OCI-LY3 (cell line): ENCODE data around the gene RETREG1.

ENCODE experiments used
- H2AFZ ChIP-seq: fragments of 200-600, 300-600 bp; shearing (Covaris generic); 2 replicates; pipeline ENCODE4 v1.6.0; 2014; ENCODE audit warnings: antibody characterized with exemption, low read depth, low read length
- H3K27ac ChIP-seq: fragments of 200-600, 300-600 bp; sonication (generic); 2 replicates; pipeline ENCODE4 v1.5.1; 2014; ENCODE audit warnings: mild to moderate bottlenecking, low read length, moderate library complexity, mixed read lengths
- H3K27me3 ChIP-seq: fragments of 200-600, 300-600 bp; sonication (generic); 2 replicates; pipeline ENCODE4 v1.6.1; 2014; ENCODE audit warnings: low read depth, low read length, mixed read lengths
- H3K36me3 ChIP-seq: fragments of 200-600, 300-600 bp; sonication (generic); replicated peaks from 2 replicates; pipeline ENCODE3; 2014; ENCODE audit warnings: low read depth, low read length, mixed read lengths
- H3K4me1 ChIP-seq: fragments of 300-600, 200-600 bp; sonication (generic); 2 replicates; pipeline ENCODE4 v1.6.1; 2014; ENCODE audit warnings: low read length, mixed read lengths
- H3K4me2 ChIP-seq: fragments of 200-600, 300-600 bp; sonication (generic); 2 replicates; pipeline ENCODE4 v1.6.1; 2014; ENCODE audit warnings: low read length, mixed read lengths
- H3K4me3 ChIP-seq: fragments of 300-600, 200-600 bp; sonication (generic); 2 replicates; pipeline ENCODE4 v1.5.1; 2014; ENCODE audit warnings: antibody characterized with exemption, mild to moderate bottlenecking, low read length, moderate library complexity
- H3K79me2 ChIP-seq: fragments of 300-600, 200-600 bp; shearing (Covaris generic); 2 replicates; pipeline ENCODE4 v1.6.1; 2014; ENCODE audit warnings: mild to moderate bottlenecking, low read length, mixed read lengths
- H3K9ac ChIP-seq: fragments of 300-600, 200-600 bp; shearing (Covaris generic); 2 replicates; pipeline ENCODE4 v1.6.0; 2014; ENCODE audit warnings: mild to moderate bottlenecking, low read length, moderate library complexity
- H3K9me3 ChIP-seq: fragments of 200-600, 300-600 bp; shearing (Covaris generic); 2 replicates; pipeline ENCODE4 v1.6.1; 2014; ENCODE audit warnings: low read length, mixed read lengths; ENCODE audit not compliant: insufficient read depth
- H4K20me1 ChIP-seq: fragments of 200-600, 300-600 bp; sonication (generic); 2 replicates; pipeline ENCODE4 v1.6.1; 2016; ENCODE audit warnings: low read length, mixed read lengths; ENCODE audit not compliant: insufficient read depth
- EZH2phosphoT487 ChIP-seq: fragments of 200-600 bp; shearing (Covaris generic); IDR thresholded peaks from 2 replicates; pipeline ENCODE4 v1.6.1; 2018; ENCODE audit warnings: antibody characterized with exemption, mixed run types, low read depth
- TF ChIP-seq, protein P1 (sequence below): fragments of 200-600, 300-600 bp; sonication (generic); IDR thresholded peaks from 2 replicates; pipeline ENCODE4 v1.5.1; 2014; ENCODE audit warnings: antibody characterized with exemption, low read length, low read depth

Gene RETREG1

DNA sequence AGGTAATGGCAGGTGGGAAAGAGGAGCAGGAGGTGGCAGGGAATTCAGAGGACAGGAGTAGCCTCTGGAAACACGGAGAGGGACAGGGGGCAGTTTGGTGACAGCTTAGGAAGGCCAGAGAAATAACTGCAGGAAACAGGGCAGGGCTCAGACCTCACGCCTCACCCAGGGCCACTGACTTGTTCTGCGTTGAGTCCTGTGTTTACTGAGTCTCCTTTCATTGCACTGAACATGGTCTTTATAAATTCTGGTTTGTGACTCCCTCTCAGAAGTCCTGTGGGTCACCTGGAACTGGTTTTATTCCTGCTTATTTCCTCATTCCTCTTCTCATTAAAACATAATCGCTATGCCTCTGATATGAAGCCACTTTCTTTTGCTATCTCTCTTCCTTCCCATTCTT is 96.0 kb downstream of the RETREG1 start:
- Histone ChIP-seq H3K4me3 (no peak overlapping the region), H3K79me2 (no peaks in the 10 kb centered on the region), H3K9me3 (no peaks in the 10 kb centered on the region), H3K9ac (no peak overlapping the region), H4K20me1 (no peaks in the 10 kb centered on the region), H3K27ac (no peak overlapping the region), H3K36me3 (no peaks in the 10 kb centered on the region), H2AFZ (no peak overlapping the region), H3K27me3 (no peaks in the 10 kb centered on the region), H3K4me1 (peaks cover 3% of the 10 kb centered on the region; the same call in 1 of the 2 replicates), H3K4me2 (no peak overlapping the region)
- TF ChIP-seq EZH2phosphoT487 = no peak
- TF ChIP-seq, protein P1, sequence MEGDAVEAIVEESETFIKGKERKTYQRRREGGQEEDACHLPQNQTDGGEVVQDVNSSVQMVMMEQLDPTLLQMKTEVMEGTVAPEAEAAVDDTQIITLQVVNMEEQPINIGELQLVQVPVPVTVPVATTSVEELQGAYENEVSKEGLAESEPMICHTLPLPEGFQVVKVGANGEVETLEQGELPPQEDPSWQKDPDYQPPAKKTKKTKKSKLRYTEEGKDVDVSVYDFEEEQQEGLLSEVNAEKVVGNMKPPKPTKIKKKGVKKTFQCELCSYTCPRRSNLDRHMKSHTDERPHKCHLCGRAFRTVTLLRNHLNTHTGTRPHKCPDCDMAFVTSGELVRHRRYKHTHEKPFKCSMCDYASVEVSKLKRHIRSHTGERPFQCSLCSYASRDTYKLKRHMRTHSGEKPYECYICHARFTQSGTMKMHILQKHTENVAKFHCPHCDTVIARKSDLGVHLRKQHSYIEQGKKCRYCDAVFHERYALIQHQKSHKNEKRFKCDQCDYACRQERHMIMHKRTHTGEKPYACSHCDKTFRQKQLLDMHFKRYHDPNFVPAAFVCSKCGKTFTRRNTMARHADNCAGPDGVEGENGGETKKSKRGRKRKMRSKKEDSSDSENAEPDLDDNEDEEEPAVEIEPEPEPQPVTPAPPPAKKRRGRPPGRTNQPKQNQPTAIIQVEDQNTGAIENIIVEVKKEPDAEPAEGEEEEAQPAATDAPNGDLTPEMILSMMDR = no peak

DNA sequence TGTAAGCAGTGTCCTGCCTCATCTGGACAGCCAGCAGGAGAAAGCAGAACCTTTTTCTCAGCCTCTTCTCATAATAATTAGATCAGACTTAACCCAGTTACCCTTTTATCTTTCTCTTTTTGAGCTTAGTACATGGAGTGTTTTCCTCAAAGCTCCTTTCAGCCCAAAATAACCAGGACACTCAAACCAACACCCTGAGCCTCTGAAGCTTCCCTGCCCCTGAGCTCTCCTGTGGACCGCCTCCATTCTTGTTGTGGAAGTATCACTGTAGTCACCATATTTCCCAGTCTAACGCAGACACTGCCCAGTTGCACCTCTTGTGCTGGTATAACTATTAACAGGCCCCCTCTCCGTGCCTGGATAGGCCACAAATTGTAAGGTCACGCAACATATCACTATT is 97.4 kb downstream of the RETREG1 start:
- no peak overlapping the region for H3K4me2 ChIP-seq
- TF ChIP-seq EZH2phosphoT487 = no peak
- H3K27ac ChIP-seq = no peak overlapping the region
- no peak overlapping the region for H2AFZ ChIP-seq
- H3K9ac ChIP-seq = no peak overlapping the region
- H3K36me3 ChIP-seq = no peaks in the 10 kb centered on the region
- no peaks in the 10 kb centered on the region for H3K79me2 ChIP-seq
- no peak overlapping the region for H3K4me3 ChIP-seq
- H3K4me1 ChIP-seq = peaks cover 3% of the 10 kb centered on the region; the same call in 1 of the 2 replicates
- H3K27me3 ChIP-seq = no peaks in the 10 kb centered on the region
- H4K20me1 ChIP-seq = no peaks in the 10 kb centered on the region
- no peaks in the 10 kb centered on the region for H3K9me3 ChIP-seq

DNA sequence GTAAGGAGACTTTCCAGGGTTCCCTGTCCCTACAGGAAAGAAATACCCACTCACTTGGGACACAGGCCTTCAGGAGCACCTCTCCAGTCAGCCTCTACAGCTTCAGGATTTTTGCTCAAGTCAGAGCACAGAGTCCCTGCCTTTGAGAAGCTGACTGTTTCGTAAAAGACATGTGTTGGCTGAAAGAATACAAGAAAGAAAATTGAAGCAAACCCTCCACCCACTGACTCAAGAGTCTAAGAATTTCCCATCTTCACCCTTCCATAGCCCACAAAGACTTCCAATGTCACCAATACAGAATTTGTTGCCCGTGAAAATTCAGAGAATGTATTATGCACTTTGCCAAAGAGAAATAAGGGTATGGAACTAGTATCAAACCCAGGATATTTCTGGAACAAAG is 98.2 kb downstream of the RETREG1 start:
- Histone ChIP-seq H3K4me3 (no peak overlapping the region), H3K27me3 (no peaks in the 10 kb centered on the region), H4K20me1 (no peaks in the 10 kb centered on the region), H3K9ac (no peak overlapping the region), H3K27ac (no peak overlapping the region), H3K4me1 (peaks cover 3% of the 10 kb centered on the region; the same call in 1 of the 2 replicates), H2AFZ (no peak overlapping the region), H3K79me2 (no peaks in the 10 kb centered on the region), H3K4me2 (no peak overlapping the region), H3K9me3 (no peaks in the 10 kb centered on the region), H3K36me3 (no peaks in the 10 kb centered on the region)
- TF ChIP-seq, protein P1 = no peak
- no peak for TF ChIP-seq EZH2phosphoT487

DNA sequence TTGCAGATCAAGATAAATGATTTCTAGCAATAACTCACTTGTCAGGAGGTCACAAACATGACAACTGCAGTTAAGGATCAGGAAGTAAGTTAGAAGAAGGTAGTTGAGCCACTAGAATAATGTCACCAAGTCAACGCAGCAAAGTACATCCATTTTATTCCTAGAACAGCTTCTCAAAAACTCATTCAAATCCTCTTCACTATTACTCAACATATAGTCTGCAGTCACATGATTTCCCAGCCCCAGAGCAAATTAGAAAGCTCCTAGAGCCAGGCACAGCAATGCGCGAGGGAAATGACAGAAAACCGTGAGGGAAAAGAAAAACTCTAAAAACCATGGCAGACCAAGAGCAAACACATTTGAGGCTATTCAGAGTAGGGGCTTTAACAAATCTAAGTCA is 101.3 kb downstream of the RETREG1 start:
- Histone ChIP-seq H3K36me3 (no peaks in the 10 kb centered on the region), H2AFZ (no peak overlapping the region), H3K4me2 (no peak overlapping the region), H4K20me1 (no peaks in the 10 kb centered on the region), H3K27me3 (no peaks in the 10 kb centered on the region), H3K79me2 (no peaks in the 10 kb centered on the region), H3K9me3 (no peaks in the 10 kb centered on the region), H3K9ac (no peak overlapping the region), H3K4me1 (no peaks in the 10 kb centered on the region), H3K4me3 (no peak overlapping the region), H3K27ac (no peak overlapping the region)
- no peak for TF ChIP-seq EZH2phosphoT487
- TF ChIP-seq, protein P1 = no peak

DNA sequence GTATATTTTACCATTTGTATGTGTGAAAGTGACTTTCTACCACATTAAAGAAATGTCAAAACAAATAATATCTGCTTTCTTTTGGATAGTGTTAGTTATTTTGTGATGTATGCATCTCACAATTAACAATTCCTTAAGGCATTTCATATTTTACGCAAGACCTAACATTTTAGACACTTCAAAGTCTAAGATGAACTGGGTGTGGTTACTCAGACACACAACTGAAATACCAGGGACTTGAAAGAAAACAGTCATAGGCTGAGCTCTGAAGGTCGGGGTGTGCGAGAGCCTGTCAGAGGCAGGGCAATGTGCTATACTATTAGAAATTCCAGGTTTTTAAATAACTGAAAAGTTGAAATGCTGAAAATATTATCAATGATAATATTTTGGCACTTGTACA is 106.7 kb downstream of the RETREG1 start:
- TF ChIP-seq, protein P1 = no peak
- TF ChIP-seq EZH2phosphoT487 = no peak
- no peak overlapping the region for H3K27ac ChIP-seq
- no peaks in the 10 kb centered on the region for H3K27me3 ChIP-seq
- H3K79me2 ChIP-seq = no peaks in the 10 kb centered on the region
- no peak overlapping the region for H3K9ac ChIP-seq
- no peaks in the 10 kb centered on the region for H3K36me3 ChIP-seq
- no peak overlapping the region for H3K4me2 ChIP-seq
- no peaks in the 10 kb centered on the region for H3K9me3 ChIP-seq
- H3K4me1 ChIP-seq = peaks cover 7% of the 10 kb centered on the region
- no peaks in the 10 kb centered on the region for H4K20me1 ChIP-seq
- H3K4me3 ChIP-seq = no peak overlapping the region
- no peak overlapping the region for H2AFZ ChIP-seq
